Measurements from ENCODE around the gene MAML2.
"Not testable (repeated sequence)": the region's sequence is repeated elsewhere in the genome, so short reads cannot be mapped to it uniquely, and the experiment has no call there.

Gene MAML2

GRCh38 chr11:96292291-96293010, 50.5 kb downstream of the MAML2 start:
- no peak for DNase-seq (ENCODE audit: low spot score)

GRCh38 chr11:96290631-96291030, 52.4 kb downstream of the MAML2 start:
- no peak for DNase-seq (ENCODE audit: low spot score)

DNA sequence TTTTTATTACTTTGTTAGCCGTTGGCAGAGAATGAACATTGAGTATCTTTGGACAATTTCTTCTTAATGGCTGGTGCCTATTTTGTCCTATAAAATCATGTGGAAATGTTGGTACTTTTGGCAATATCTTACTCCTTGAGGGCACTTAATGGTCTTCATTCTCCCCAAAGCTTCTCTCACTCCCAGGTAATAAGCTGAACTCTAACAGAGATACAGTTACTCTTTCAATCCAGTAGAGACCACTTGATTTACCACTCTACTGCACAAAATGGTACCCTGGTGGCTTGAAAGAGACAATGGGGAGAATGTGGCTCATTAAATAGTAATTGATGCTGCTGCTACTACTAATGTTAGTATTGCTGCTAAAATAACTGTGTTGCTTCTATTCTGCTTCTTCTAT, 53.0 kb downstream of the MAML2 start:
- no peak for DNase-seq (ENCODE audit: low spot score)

GRCh38 chr11:96288915-96289314, 54.1 kb downstream of the MAML2 start:
- DNase-seq (ENCODE audit: low spot score) = no peak

DNA sequence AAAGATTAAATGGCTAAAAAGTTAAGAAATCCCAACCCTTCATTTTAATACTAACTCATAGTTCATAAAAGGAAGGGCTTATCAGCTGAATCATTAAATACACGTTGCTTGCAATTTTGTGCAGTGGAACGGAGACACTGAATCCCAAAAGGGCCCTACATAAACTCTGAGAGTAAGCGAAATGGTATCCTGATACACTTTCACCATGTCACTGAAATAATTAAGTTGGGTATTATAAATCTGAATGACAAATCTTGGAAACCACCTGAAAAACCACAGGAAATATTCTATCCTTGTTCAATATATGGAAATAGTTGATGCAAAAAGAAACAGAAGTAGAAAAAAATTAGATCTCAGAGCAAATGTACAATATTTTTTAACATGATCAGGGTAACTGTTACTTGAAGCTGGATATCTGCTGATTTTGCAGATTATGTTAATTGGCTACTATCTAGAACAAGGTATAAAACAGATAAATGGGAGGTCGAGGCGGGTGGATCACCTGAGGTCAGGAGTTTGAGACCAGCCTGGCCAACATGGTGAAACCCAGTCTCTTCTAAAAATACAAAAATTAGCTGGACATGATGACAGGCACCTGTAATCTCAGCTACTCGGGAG, 55.1 kb downstream of the MAML2 start:
- no peak for DNase-seq (ENCODE audit: low spot score)

DNA sequence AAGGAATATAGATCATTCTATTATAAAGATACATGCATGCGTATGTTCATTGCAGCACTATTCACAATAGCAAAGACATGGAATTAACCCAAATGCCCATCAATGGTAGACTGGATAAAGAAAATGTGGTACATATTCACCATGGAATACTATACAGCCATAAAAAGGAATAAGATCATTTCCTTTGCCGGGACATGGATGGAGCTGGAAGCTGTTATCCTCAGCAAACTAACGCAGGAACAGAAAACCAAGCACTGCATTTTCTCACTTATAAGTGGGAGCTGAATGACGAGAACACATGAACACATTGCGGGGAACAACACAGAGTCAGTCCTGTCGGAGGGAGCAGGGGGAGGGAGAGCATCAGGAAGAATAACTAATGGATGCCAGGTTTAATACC, 57.0 kb downstream of the MAML2 start:
- not testable (repeated sequence) for DNase-seq (ENCODE audit: low spot score)

DNA sequence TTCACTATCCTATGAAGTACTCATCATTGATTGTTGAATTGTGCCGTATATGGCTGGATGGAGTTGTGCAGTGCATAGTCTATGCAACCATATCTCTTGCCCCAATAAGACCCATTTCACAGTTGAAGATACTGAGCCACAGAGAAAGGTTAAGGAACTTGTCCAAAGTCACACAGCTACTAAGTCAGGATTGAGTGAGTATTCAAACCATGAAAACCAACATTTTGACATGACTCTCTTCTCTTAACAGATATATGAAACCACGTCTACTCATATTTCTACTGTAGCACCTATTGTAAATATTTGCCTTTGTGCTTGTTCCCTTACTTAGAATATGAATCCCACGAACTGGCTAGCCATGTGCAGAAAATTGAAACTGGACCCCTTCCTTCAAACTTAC, 58.1 kb downstream of the MAML2 start:
- no peak for DNase-seq (ENCODE audit: low spot score)

DNA sequence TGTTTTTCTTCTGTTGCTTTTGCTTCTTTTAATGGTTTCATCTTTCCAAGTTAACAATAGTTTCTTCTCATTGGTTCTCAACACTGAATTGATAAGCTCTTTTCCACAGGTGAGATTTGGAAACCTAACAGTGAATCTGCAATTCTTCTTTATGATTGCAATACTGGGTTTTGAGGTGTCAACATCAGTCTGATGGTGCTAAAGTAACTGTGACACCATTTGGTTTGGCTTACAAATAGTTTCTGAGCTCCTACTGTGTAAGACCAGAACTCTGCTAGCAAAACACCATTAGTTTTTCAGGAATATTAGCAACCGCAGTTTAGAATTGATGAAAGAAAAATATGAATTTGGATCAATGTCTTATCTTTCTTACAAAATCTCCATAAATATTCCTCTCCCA, 58.6 kb downstream of the MAML2 start:
- no peak for DNase-seq (ENCODE audit: low spot score)

DNA sequence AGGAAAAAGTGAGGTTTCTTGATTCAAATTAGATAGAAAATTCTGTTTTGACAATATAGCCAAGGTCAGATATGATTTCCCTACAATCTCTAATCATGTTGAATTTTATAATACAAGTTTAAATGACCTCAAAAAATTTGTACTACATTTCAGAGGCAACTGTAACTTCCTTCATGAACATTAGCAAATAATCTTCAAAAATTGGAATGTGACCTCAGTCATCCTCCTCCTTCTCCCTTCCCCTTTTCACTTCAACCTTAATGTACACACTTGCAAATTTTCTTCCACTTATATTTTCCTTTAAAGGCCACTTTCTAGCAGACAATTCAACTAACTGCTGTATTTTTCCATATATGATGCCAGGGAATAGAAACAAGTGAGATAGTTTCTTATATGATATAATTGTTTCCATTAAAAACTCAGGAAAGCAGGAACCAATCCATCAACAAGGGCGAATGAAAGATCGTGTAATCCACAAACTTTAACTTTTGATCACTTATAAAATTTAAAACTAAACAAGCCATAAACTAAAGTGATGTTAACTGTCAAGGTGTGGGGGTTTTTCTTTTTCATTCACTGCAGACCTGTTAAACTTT, 60.3 kb downstream of the MAML2 start:
- no peak for DNase-seq (ENCODE audit: low spot score)

DNA sequence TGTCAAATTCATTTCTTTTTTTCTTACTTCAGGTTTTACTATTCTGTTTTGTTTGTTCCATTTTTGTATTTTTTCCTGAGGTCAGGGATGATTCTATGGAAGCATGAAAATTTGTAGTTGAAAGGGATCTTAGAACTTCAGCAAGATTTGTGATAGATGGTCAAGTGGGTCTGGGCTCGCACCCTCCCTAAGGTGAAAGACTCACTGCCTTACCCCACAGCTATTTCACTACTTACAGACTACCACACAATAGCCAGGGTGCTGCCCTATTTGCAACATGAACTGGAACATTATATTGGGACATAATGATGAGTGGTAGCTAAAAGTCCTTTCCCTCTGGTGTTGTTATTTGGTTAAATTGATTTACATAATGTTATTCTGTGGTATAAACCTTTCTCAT, 62.6 kb downstream of the MAML2 start:
- no peak for DNase-seq (ENCODE audit: low spot score)

DNA sequence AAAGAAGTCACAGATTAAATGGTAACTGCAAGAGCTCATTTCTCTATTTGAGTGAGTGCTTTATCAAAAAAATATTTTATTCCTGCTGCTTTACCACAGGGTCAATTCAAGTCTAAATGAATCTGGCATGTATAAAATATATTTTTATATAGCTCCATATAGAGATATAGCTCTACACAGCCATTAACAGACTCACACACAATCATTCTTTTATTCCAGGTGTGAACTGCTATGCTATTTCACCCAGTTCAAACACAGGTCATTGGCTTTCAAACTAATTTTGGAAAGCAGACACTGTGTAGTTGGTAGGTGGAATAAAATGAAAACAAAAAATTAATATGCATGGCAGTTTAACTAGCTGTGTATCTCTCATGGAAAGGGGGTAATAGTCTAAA, 63.1 kb downstream of the MAML2 start:
- no peak for DNase-seq (ENCODE audit: low spot score)

GRCh38 chr11:96279018-96279895, 63.7 kb downstream of the MAML2 start:
- no peak for DNase-seq (ENCODE audit: low spot score)

GRCh38 chr11:96278039-96278897, 64.7 kb downstream of the MAML2 start:
- DNase-seq (ENCODE audit: low spot score) = no peak

GRCh38 chr11:96277696-96278038, 65.3 kb downstream of the MAML2 start:
- DNase-seq (ENCODE audit: low spot score) = no peak

DNA sequence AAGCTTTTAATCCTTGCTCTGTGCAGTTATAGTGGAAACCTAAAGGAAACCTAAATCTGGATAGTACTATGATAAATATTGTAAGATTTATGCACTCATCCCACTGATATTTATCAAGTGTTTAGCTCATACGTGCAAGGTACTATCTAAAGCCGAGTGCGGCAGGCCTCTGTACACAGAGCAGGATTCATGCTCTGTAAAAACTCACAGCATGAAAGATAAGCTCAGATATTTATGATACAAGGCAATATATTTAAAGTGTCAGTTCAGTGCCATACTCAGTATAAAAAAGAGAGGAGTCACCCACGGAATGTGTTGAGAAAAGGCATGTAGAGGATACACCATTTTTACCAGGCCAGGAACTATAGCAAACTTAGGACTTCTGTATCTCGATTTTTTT, 66.2 kb downstream of the MAML2 start:
- DNase-seq (ENCODE audit: low spot score) = no peak

- no peak for DNase-seq (ENCODE audit: low spot score)
Measured at GRCh38 chr11:96275801-96276594, 67.0 kb downstream of the MAML2 start.

DNA sequence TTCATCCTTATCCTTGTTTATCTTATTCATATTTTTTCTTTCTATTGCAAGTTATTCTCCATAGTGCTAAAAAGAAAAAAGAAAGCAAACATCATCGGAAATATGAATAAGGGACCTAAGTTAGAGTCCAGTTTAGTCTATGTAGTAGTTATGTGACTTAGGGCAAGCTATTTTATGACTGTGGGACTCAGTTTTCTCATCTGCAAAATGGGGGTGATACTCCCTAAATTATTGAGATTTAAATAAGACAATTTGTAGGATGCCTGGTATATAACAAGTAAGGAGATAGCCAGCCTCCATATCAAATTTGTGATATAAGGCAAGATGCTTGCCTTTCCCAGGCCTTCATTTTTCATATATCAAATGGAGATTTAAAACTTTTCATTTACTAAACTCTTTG, 69.5 kb downstream of the MAML2 start:
- DNase-seq (ENCODE audit: low spot score) = no peak

- DNase-seq (ENCODE audit: low spot score) = peak; percentile 61
Measured at GRCh38 chr11:96272529-96273222, 70.3 kb downstream of the MAML2 start.

- DNase-seq (ENCODE audit: low spot score) = no peak
Measured at GRCh38 chr11:96271777-96272176, 71.2 kb downstream of the MAML2 start.

- DNase-seq (ENCODE audit: low spot score) = not testable (repeated sequence)
Measured at GRCh38 chr11:96271352-96271751, 71.6 kb downstream of the MAML2 start.
